A549 (cell line): ENCODE measurements around the gene DNAJC18. TPM values are rescaled to one million over a fixed set of nuclear protein-coding genes. Genes with fewer than 3 reads are reported as not detected.

ENCODE experiments used
- ATAC-seq, 2 experiments: fragments of 200-7000 bp in 1 of 2; fragments of >200 bp in 1 of 2; cut with Nextera tagmentation in 1 of 2; cut with Tn5 transposase in 1 of 2; 3 replicates each; pipeline versions ENCODE4 v1.8.0 to v1.9.1; 2018 to 2020; ENCODE audit warnings: mild to moderate bottlenecking in 1 of 2, moderate library complexity in 1 of 2
- CTCF ChIA-PET: fragments of 300-600 bp; sonication (Branson Sonifier 250); formaldehyde crosslinking; extraction: SDS; loops from one replicate; lab custom pipeline; 2021; ENCODE audit warnings: antibody characterized with exemption, inconsistent platforms; lab: Yijun Ruan, JAX
- POLR2A ChIA-PET: fragments of 350-600 bp; formaldehyde crosslinking; extraction: SDS; loops from one replicate; lab custom pipeline; 2021; ENCODE audit warnings: antibody characterized with exemption, inconsistent platforms; lab: Yijun Ruan, JAX
- DNase-seq, 2 experiments: peaks; one replicate each; pipeline versions ENCODE4 v3.0.0 to v3.0.0-alpha.2; 2011 to 2016; ENCODE audit warnings: low read depth in 1 of 2, low spot score in 1 of 2
- FAIRE-seq: peaks from 2 replicates; lab custom pipeline; 2011; peaks lifted over from hg19 to GRCh38; lab: Jason Lieb, UNC
- H3K27ac ChIP-seq, 2 experiments: fragments of >200 bp; sonication (Bioruptor Twin); formaldehyde crosslinking; 3 replicates each; pipeline ENCODE4 v1.5.1; 2016 to 2017
- H3K4me1 ChIP-seq: fragments of >200 bp; sonication (Bioruptor Twin); formaldehyde crosslinking; 3 replicates; pipeline ENCODE4 v1.6.1; 2016
- H3K4me2 ChIP-seq: fragments of >200 bp; sonication (Bioruptor Twin); formaldehyde crosslinking; 3 replicates; pipeline ENCODE4 v1.6.1; 2016
- H3K4me3 ChIP-seq: fragments of >200 bp; sonication (Bioruptor Twin); formaldehyde crosslinking; 3 replicates; pipeline ENCODE4 v1.5.1; 2016
- H3K9me3 ChIP-seq: fragments of >200 bp; sonication (Bioruptor Twin); formaldehyde crosslinking; 3 replicates; pipeline ENCODE4 v1.6.1; 2016
- BHLHE40 ChIP-seq: IDR thresholded peaks from 2 replicates; pipeline ENCODE4 v1.6.1; 2012; ENCODE audit warnings: low read depth, low read length, inconsistent platforms
- CBX8 ChIP-seq: fragments of 200-600 bp; sonication (generic); IDR thresholded peaks from 2 replicates; pipeline ENCODE4 v1.6.1; 2016
- CEBPB ChIP-seq, 2 experiments: fragments of >200 bp in 1 of 2; sonication (Bioruptor Twin) in 1 of 2; formaldehyde crosslinking in 1 of 2; IDR thresholded peaks; 2 replicates each; pipeline ENCODE4 v1.6.1; 2012 to 2016
- CHD4 ChIP-seq: fragments of 200-600 bp; sonication (generic); IDR thresholded peaks from 2 replicates; pipeline ENCODE4 v1.6.1; 2016; ENCODE audit warnings: antibody characterized with exemption, mild to moderate bottlenecking, borderline replicate concordance
- E2F6 ChIP-seq: IDR thresholded peaks from 2 replicates; pipeline ENCODE4 v1.6.1; 2012; ENCODE audit warnings: low read depth, borderline replicate concordance
- EHF ChIP-seq: fragments of 250-450 bp; sonication (Bioruptor Pico); IDR thresholded peaks from 2 replicates; pipeline ENCODE4 v1.5.0; 2020; ENCODE audit warnings: mild to moderate bottlenecking
- ESRRA ChIP-seq: fragments of 150-350 bp; IDR thresholded peaks from 2 replicates; pipeline ENCODE4 v1.6.1; 2014; ENCODE audit warnings: mild to moderate bottlenecking, low read length, borderline replicate concordance
- FOSL2 ChIP-seq, 2 experiments: fragments of 450-650 bp in 1 of 2; fragments of >200 bp in 1 of 2; sonication (Bioruptor Twin) in 1 of 2; formaldehyde crosslinking; IDR thresholded peaks; 2 replicates each; pipeline versions ENCODE4 v1.5.0 to v1.6.1; 2016 to 2020; ENCODE audit warnings: mild to moderate bottlenecking in 1 of 2, moderate library complexity in 1 of 2
- HDAC2 ChIP-seq: fragments of 200-600 bp; sonication (generic); IDR thresholded peaks from 2 replicates; pipeline ENCODE4 v1.6.1; 2016
- HES2 ChIP-seq: fragments of >200 bp; sonication (Bioruptor Twin); formaldehyde crosslinking; IDR thresholded peaks from 2 replicates; pipeline ENCODE4 v1.6.1; 2016
- HEYL ChIP-seq: fragments of 250-450 bp; sonication (Bioruptor Pico); IDR thresholded peaks from 2 replicates; pipeline ENCODE4 v1.8.0; 2021; ENCODE audit warnings: mild to moderate bottlenecking, moderate library complexity
- HOXB5 ChIP-seq: fragments of 250-450 bp; sonication (Bioruptor Pico); IDR thresholded peaks from 2 replicates; pipeline ENCODE4 v1.5.0; 2020; ENCODE audit warnings: mild to moderate bottlenecking, moderate library complexity
- JUN ChIP-seq, 2 experiments: fragments of >200 bp; sonication (Bioruptor Twin); formaldehyde crosslinking; IDR thresholded peaks; 2 replicates in 1 of 2; 3 replicates in 1 of 2; pipeline ENCODE4 v1.6.1; 2016 to 2017
- JUNB ChIP-seq: fragments of >200 bp; sonication (Bioruptor Twin); formaldehyde crosslinking; IDR thresholded peaks from 2 replicates; pipeline ENCODE4 v1.6.1; 2016
- NPAS2 ChIP-seq: fragments of 250-450 bp; sonication (Bioruptor Pico); IDR thresholded peaks from 2 replicates; pipeline ENCODE4 v1.8.0; 2022; ENCODE audit warnings: mild to moderate bottlenecking, moderate library complexity, borderline replicate concordance
- NR3C1 ChIP-seq: fragments of >200 bp; sonication (Bioruptor Twin); formaldehyde crosslinking; IDR thresholded peaks from 3 replicates; pipeline ENCODE4 v1.6.1; 2017
- PHF8 ChIP-seq: fragments of 200-600 bp; sonication (generic); IDR thresholded peaks from 2 replicates; pipeline ENCODE4 v1.6.1; 2016; ENCODE audit warnings: low read depth, mild to moderate bottlenecking, antibody characterized with exemption, moderate library complexity, borderline replicate concordance
- RFX5 ChIP-seq: fragments of 450-650 bp; IDR thresholded peaks from 2 replicates; pipeline ENCODE4 v1.7.1; 2014; ENCODE audit warnings: antibody characterized with exemption, mild to moderate bottlenecking, moderate library complexity
- SMC3 ChIP-seq: fragments of >200 bp; sonication (Bioruptor Twin); formaldehyde crosslinking; IDR thresholded peaks from 3 replicates; pipeline ENCODE4 v1.6.1; 2018; ENCODE audit warnings: inconsistent platforms
- SREBF2 ChIP-seq: fragments of 450-650 bp; IDR thresholded peaks from 2 replicates; pipeline ENCODE4 v1.6.1; 2014; ENCODE audit warnings: mild to moderate bottlenecking, moderate library complexity
- TP53 ChIP-seq: fragments of 250-450 bp; sonication (Bioruptor Pico); IDR thresholded peaks from 2 replicates; pipeline ENCODE4 v1.5.0; 2021; ENCODE audit warnings: mild to moderate bottlenecking, moderate library complexity
- USF2 ChIP-seq: fragments of 450-650 bp; IDR thresholded peaks from 2 replicates; pipeline ENCODE4 v1.6.1; 2014; ENCODE audit warnings: antibody characterized with exemption
- ZFP36 ChIP-seq: fragments of 450-650 bp; IDR thresholded peaks from 2 replicates; pipeline ENCODE4 v1.6.1; 2014; ENCODE audit warnings: borderline replicate concordance; ENCODE audit not compliant: partially characterized antibody
- ZNF302 ChIP-seq: fragments of 250-450 bp; sonication (Bioruptor Pico); IDR thresholded peaks from 2 replicates; pipeline ENCODE4 v1.9.0; 2021; ENCODE audit warnings: inconsistent platforms, mild to moderate bottlenecking, moderate library complexity
- WGBS: methylation state at CpG from one replicate; pipeline ENCODE4 v1.1.6; 2017; ENCODE audit errors: missing lambda C conversion rate; 5-methylcytosine and 5-hydroxymethylcytosine counted together
- polyA plus RNA-seq, 4 experiments: library from polyadenylated mRNA; depleted of rRNA in 3 of 4; stranded (reverse); fragments of >200 nt; fragmentation: RNase III in 1 of 4; extraction: RNeasy Plus Mini Kit Qiagen cat#74134 plus additional on column Dnase treatment in 1 of 4; gene quantifications; 2 replicates in 3 of 4; 3 replicates in 1 of 4; pipeline ENCODE4 v1.2.3, GENCODE V29; 2011 to 2017
- TF ChIP-seq, protein P1 (sequence below): IDR thresholded peaks from 2 replicates; pipeline ENCODE4 v1.6.1; 2012

The DNAJC18 gene
- polyA plus RNA-seq, 2 of the 4 experiments (the other 2 are of a cell fraction): 5.3 TPM

GRCh38 chr5:139415221-139415861 is 24.0 kb downstream of the DNAJC18 start:
- no peak overlapping the region for H3K4me3 ChIP-seq
- no peak for ATAC-seq
- no peaks in the 10 kb centered on the region for H3K4me1 ChIP-seq
- no peak for TF ChIP-seq HOXB5 (CRISPR knock-in tag)
- TF ChIP-seq ZNF302: no peak
- TF ChIP-seq SMC3: no peak
- no peak for TF ChIP-seq EHF
- TF ChIP-seq TP53 (CRISPR knock-in tag): no peak
- no peak for TF ChIP-seq ZFP36
- no peak for TF ChIP-seq SREBF2
- H3K27ac ChIP-seq: no peak overlapping the region
- no peak for DNase-seq
- POLR2A ChIA-PET: no interaction called here
- H3K9me3 ChIP-seq: no peaks in the 10 kb centered on the region
- 82% methylated on average over 7 of the region's 8 CpGs for WGBS
- CTCF ChIA-PET: interaction anchor here (0.6 to 13.8 kb wide), 2 partner anchors 9 to 102 kb away, joined by 3 to 392 read pairs; no protein-coding TSS in a partner anchor
- no peak overlapping the region for H3K4me2 ChIP-seq
- no peak for FAIRE-seq

GRCh38 chr5:139414581-139415130 is 24.7 kb downstream of the DNAJC18 start:
- Histone ChIP-seq H3K4me1 (no peaks in the 10 kb centered on the region), H3K27ac (no peak overlapping the region), H3K4me3 (no peak overlapping the region)
- CTCF ChIA-PET: interaction anchor here (0.5 to 13.8 kb wide), 4 partner anchors 8 to 587 kb away, joined by 3 to 392 read pairs (median 4); no protein-coding TSS in a partner anchor
- TF ChIP-seq EHF: no peak
- TF ChIP-seq SREBF2: no peak
- no peak for TF ChIP-seq JUNB
- no peak for TF ChIP-seq ESRRA
- TF ChIP-seq USF2: no peak
- TF ChIP-seq NR3C1: no peak
- no peak for TF ChIP-seq CHD4
- TF ChIP-seq, protein P1, sequence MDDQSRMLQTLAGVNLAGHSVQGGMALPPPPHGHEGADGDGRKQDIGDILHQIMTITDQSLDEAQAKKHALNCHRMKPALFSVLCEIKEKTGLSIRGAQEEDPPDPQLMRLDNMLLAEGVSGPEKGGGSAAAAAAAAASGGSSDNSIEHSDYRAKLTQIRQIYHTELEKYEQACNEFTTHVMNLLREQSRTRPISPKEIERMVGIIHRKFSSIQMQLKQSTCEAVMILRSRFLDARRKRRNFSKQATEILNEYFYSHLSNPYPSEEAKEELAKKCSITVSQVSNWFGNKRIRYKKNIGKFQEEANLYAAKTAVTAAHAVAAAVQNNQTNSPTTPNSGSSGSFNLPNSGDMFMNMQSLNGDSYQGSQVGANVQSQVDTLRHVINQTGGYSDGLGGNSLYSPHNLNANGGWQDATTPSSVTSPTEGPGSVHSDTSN: no peak
- no peak for TF ChIP-seq NPAS2 (CRISPR knock-in tag)
- TF ChIP-seq CEBPB (IDR thresholded peaks at IDR 0.05): no peak
- TF ChIP-seq, all 56 proteins: peak for 0
- POLR2A ChIA-PET: no interaction called here
- 86% methylated on average over 9 of the region's 9 CpGs for WGBS
- H3K9me3 ChIP-seq: no peaks in the 10 kb centered on the region
- no peak overlapping the region for H3K4me2 ChIP-seq
- FAIRE-seq: no peak
- ATAC-seq: no peak
- no peak for DNase-seq

GRCh38 chr5:139413963-139414362 is 25.4 kb downstream of the DNAJC18 start:
- TF ChIP-seq CBX8: no peak
- no peak for TF ChIP-seq FOSL2 (IDR thresholded peaks at IDR 0.05)
- TF ChIP-seq FOSL2 (CRISPR knock-in tag; IDR thresholded peaks at IDR 0.05): no peak
- no peak for TF ChIP-seq RFX5
- no peak for TF ChIP-seq HDAC2
- TF ChIP-seq PHF8: no peak
- TF ChIP-seq BHLHE40: no peak
- TF ChIP-seq HES2: no peak
- TF ChIP-seq JUN (IDR thresholded peaks at IDR 0.05): no peak
- no peak for TF ChIP-seq E2F6
- no peak for TF ChIP-seq HEYL (CRISPR knock-in tag)
- no peaks in the 10 kb centered on the region for H3K9me3 ChIP-seq
- POLR2A ChIA-PET: no interaction called here
- H3K27ac ChIP-seq: no peak overlapping the region
- no peak overlapping the region for H3K4me3 ChIP-seq
- no peak for ATAC-seq
- WGBS: 82% methylated on average over 6 of the region's 6 CpGs
- no peak for FAIRE-seq
- CTCF ChIA-PET: interaction anchor here (0.6 to 13.8 kb wide), 4 partner anchors 9 to 588 kb away, joined by 3 to 392 read pairs (median 4); no protein-coding TSS in a partner anchor
- H3K4me2 ChIP-seq: no peak overlapping the region
- H3K4me1 ChIP-seq: no peaks in the 10 kb centered on the region
- no peak for DNase-seq
